ENCODE data around the gene GNB3. TPM values are rescaled to one million over a fixed set of nuclear protein-coding genes. Genes with fewer than 3 reads are reported as not detected.
"Not testable (repeated sequence)": the region's sequence is repeated elsewhere in the genome, so short reads cannot be mapped to it uniquely, and the experiment has no call there.

The GNB3 gene
- polyA plus RNA-seq, 4 donors: 1.0 to 5.5 (median 3.2) TPM; not detected in 1

GRCh38 chr12:6865307-6865706 lies 24.6 kb downstream of the GNB3 start:
- FAIRE-seq: not testable (repeated sequence)
- H3K36me3 ChIP-seq (ENCODE audit: control insufficient read depth in 3 of 3, insufficient read depth in 2 of 3, low read depth in 1 of 3, low read length in 3 of 3): peaks cover 11 to 83% (median 16%) of the 10 kb centered on the region in 3 donors

GRCh38 chr12:6866163-6866919 lies 25.6 kb downstream of the GNB3 start:
- peaks cover 0 to 34% (median 0%) of the 10 kb centered on the region in 3 donors for H3K4me1 ChIP-seq (ENCODE audit: control insufficient read depth in 3 of 3, insufficient read depth in 2 of 3, low read depth in 1 of 3, low read length in 2 of 3)
- no peaks in the 10 kb centered on the region for H3K27me3 ChIP-seq (ENCODE audit: control insufficient read depth in 3 of 3, insufficient read depth in 3 of 3, low read length in 3 of 3)
- DNase-seq (no peak), FAIRE-seq (no peak)
- peak overlapping the region in 2 of 3 donors; percentile 53 to 87 for H3K27ac ChIP-seq (ENCODE audit: low read depth in 1 of 3, low read length in 2 of 3)
- peak overlapping the region in 1 of 3 donors; percentile 95 for H3K4me3 ChIP-seq (ENCODE audit: low read depth in 1 of 3, low read length in 3 of 3)
- peaks cover 9 to 83% (median 10%) of the 10 kb centered on the region in 3 donors for H3K36me3 ChIP-seq (ENCODE audit: control insufficient read depth in 3 of 3, insufficient read depth in 2 of 3, low read depth in 1 of 3, low read length in 3 of 3)
- H3K9me3 ChIP-seq (ENCODE audit: control insufficient read depth in 2 of 2, insufficient read depth in 1 of 2, low read depth in 1 of 2, low read length in 1 of 2): no peaks in the 10 kb centered on the region
- WGBS, 3 donors: 74 to 80% (median 79%) methylated on average over 16 to 19 of the region's 19 CpGs

More at GRCh38 chr12:6865307-6865706, 24.6 kb downstream of the GNB3 start:
- H3K27me3 ChIP-seq (ENCODE audit: control insufficient read depth in 3 of 3, insufficient read depth in 3 of 3, low read length in 3 of 3); DNase-seq; H3K4me3 ChIP-seq (ENCODE audit: low read depth in 1 of 3, low read length in 3 of 3); H3K9me3 ChIP-seq (ENCODE audit: control insufficient read depth in 2 of 2, insufficient read depth in 1 of 2, low read depth in 1 of 2, low read length in 1 of 2); H3K27ac ChIP-seq (ENCODE audit: low read depth in 1 of 3, low read length in 2 of 3): not testable (repeated sequence)
- WGBS, 3 donors: 92 to 94% (median 94%) methylated on average over 5 of the region's 5 CpGs
- H3K4me1 ChIP-seq (ENCODE audit: control insufficient read depth in 3 of 3, insufficient read depth in 2 of 3, low read depth in 1 of 3, low read length in 2 of 3): peaks cover 0 to 28% (median 0%) of the 10 kb centered on the region in 3 donors

- H3K27ac ChIP-seq (ENCODE audit: low read depth in 1 of 3, low read length in 2 of 3): peak overlapping the region; percentile 53 to 87 (median 68)
- 1 to 4% (median 3%) methylated on average over 31 to 33 of the region's 33 CpGs for WGBS, 3 donors
- peaks cover 0 to 41% (median under 1%) of the 10 kb centered on the region in 3 donors for H3K4me1 ChIP-seq (ENCODE audit: control insufficient read depth in 3 of 3, insufficient read depth in 2 of 3, low read depth in 1 of 3, low read length in 2 of 3)
- H3K36me3 ChIP-seq (ENCODE audit: control insufficient read depth in 3 of 3, insufficient read depth in 2 of 3, low read depth in 1 of 3, low read length in 3 of 3): peaks cover 8 to 83% (median 8%) of the 10 kb centered on the region in 3 donors
- DNase-seq (peak in 1 of 2 donors; percentile 39), FAIRE-seq (no peak)
- H3K27me3 ChIP-seq (ENCODE audit: control insufficient read depth in 3 of 3, insufficient read depth in 3 of 3, low read length in 3 of 3): no peaks in the 10 kb centered on the region
- H3K4me3 ChIP-seq (ENCODE audit: low read depth in 1 of 3, low read length in 3 of 3): peak overlapping the region; percentile 86 to 95 (median 93)
- H3K9me3 ChIP-seq (ENCODE audit: control insufficient read depth in 2 of 2, insufficient read depth in 1 of 2, low read depth in 1 of 2, low read length in 1 of 2): no peaks in the 10 kb centered on the region
Observed at GRCh38 chr12:6866920-6867412, 26.2 kb downstream of the GNB3 start.

GRCh38 chr12:6867413-6868210 lies 26.9 kb downstream of the GNB3 start, which contains the start of gene TPI1:
TSS of gene TPI1 (plus strand) at chr12:6867531. CDS start at chr12:6867567, 36 bp downstream.
- WGBS, 3 donors: 0 to 1% (median 0%) methylated on average over 67 to 86 of the region's 86 CpGs
- Histone ChIP-seq H3K36me3 (ENCODE audit: control insufficient read depth in 3 of 3, insufficient read depth in 2 of 3, low read depth in 1 of 3, low read length in 3 of 3) (peaks cover 8 to 81% (median 8%) of the 10 kb centered on the region in 3 donors), H3K4me3 (ENCODE audit: low read depth in 1 of 3, low read length in 3 of 3) (peak within 1 kb of the TSS; percentile 86 to 95 (median 93)), H3K4me1 (ENCODE audit: control insufficient read depth in 3 of 3, insufficient read depth in 2 of 3, low read depth in 1 of 3, low read length in 2 of 3) (peaks cover 0 to 44% (median 3%) of the 10 kb centered on the region in 3 donors), H3K9me3 (ENCODE audit: control insufficient read depth in 2 of 2, insufficient read depth in 1 of 2, low read depth in 1 of 2, low read length in 1 of 2) (no peaks in the 10 kb centered on the region), H3K27ac (ENCODE audit: low read depth in 1 of 3, low read length in 2 of 3) (peak within 1 kb of the TSS; percentile 90 to 95 (median 94)), H3K27me3 (ENCODE audit: control insufficient read depth in 3 of 3, insufficient read depth in 3 of 3, low read length in 3 of 3) (no peaks in the 10 kb centered on the region)
- FAIRE-seq: no peak
- DNase-seq: peak; percentile 81 to 91

- peak overlapping the region; percentile 90 to 95 (median 94) for H3K27ac ChIP-seq (ENCODE audit: low read depth in 1 of 3, low read length in 2 of 3)
- WGBS, 3 donors: 4 to 7% (median 6%) methylated on average over 22 of the region's 22 CpGs
- H3K36me3 ChIP-seq (ENCODE audit: control insufficient read depth in 3 of 3, insufficient read depth in 2 of 3, low read depth in 1 of 3, low read length in 3 of 3): peaks cover 5 to 74% (median 6%) of the 10 kb centered on the region in 3 donors
- H3K4me1 ChIP-seq (ENCODE audit: control insufficient read depth in 3 of 3, insufficient read depth in 2 of 3, low read depth in 1 of 3, low read length in 2 of 3): peaks cover 0 to 44% (median 3%) of the 10 kb centered on the region in 3 donors
- DNase-seq: peak in 1 of 2 donors; percentile 26
- no peaks in the 10 kb centered on the region for H3K27me3 ChIP-seq (ENCODE audit: control insufficient read depth in 3 of 3, insufficient read depth in 3 of 3, low read length in 3 of 3)
- no peaks in the 10 kb centered on the region for H3K9me3 ChIP-seq (ENCODE audit: control insufficient read depth in 2 of 2, insufficient read depth in 1 of 2, low read depth in 1 of 2, low read length in 1 of 2)
- peak overlapping the region; percentile 86 to 95 (median 93) for H3K4me3 ChIP-seq (ENCODE audit: low read depth in 1 of 3, low read length in 3 of 3)
- no peak for FAIRE-seq
Observed at GRCh38 chr12:6868211-6869048, 27.7 kb downstream of the GNB3 start.

GRCh38 chr12:6869049-6870021 lies 28.6 kb downstream of the GNB3 start:
- Histone ChIP-seq H3K9me3 (ENCODE audit: control insufficient read depth in 2 of 2, insufficient read depth in 1 of 2, low read depth in 1 of 2, low read length in 1 of 2) (no peaks in the 10 kb centered on the region), H3K4me1 (ENCODE audit: control insufficient read depth in 3 of 3, insufficient read depth in 2 of 3, low read depth in 1 of 3, low read length in 2 of 3) (peaks cover 0 to 49% (median 3%) of the 10 kb centered on the region in 3 donors), H3K36me3 (ENCODE audit: control insufficient read depth in 3 of 3, insufficient read depth in 2 of 3, low read depth in 1 of 3, low read length in 3 of 3) (peaks cover 0 to 65% (median 6%) of the 10 kb centered on the region in 3 donors), H3K27ac (ENCODE audit: low read depth in 1 of 3, low read length in 2 of 3) (peak overlapping the region; percentile 52 to 90 (median 59)), H3K4me3 (ENCODE audit: low read depth in 1 of 3, low read length in 3 of 3) (peak overlapping the region in 2 of 3 donors; percentile 86 to 95), H3K27me3 (ENCODE audit: control insufficient read depth in 3 of 3, insufficient read depth in 3 of 3, low read length in 3 of 3) (no peaks in the 10 kb centered on the region)
- peak; percentile 89 to 92 for DNase-seq
- no peak for FAIRE-seq
- WGBS, 3 donors: 14 to 32% (median 15%) methylated on average over 12 of the region's 12 CpGs

- WGBS, 3 donors: 50 to 83% (median 59%) methylated on average over 2 to 4 of the region's 4 CpGs
- not testable (repeated sequence) for DNase-seq; FAIRE-seq; H3K9me3 ChIP-seq (ENCODE audit: control insufficient read depth in 2 of 2, insufficient read depth in 1 of 2, low read depth in 1 of 2, low read length in 1 of 2); H3K4me3 ChIP-seq (ENCODE audit: low read depth in 1 of 3, low read length in 3 of 3); H3K27me3 ChIP-seq (ENCODE audit: control insufficient read depth in 3 of 3, insufficient read depth in 3 of 3, low read length in 3 of 3)
- Histone ChIP-seq H3K4me1 (ENCODE audit: control insufficient read depth in 3 of 3, insufficient read depth in 2 of 3, low read depth in 1 of 3, low read length in 2 of 3) (peaks cover 0 to 49% (median 3%) of the 10 kb centered on the region in 3 donors), H3K27ac (ENCODE audit: low read depth in 1 of 3, low read length in 2 of 3) (peak overlapping the region in 1 of 3 donors; percentile 52), H3K36me3 (ENCODE audit: control insufficient read depth in 3 of 3, insufficient read depth in 2 of 3, low read depth in 1 of 3, low read length in 3 of 3) (peaks cover 0 to 56% (median 3%) of the 10 kb centered on the region in 3 donors)
Observed at GRCh38 chr12:6870304-6870703, 29.6 kb downstream of the GNB3 start.

All from small intestine (tissue), 7 donors.